K562 (cell line): ENCODE results near the gene C22orf39. TPM values are rescaled to one million over a fixed set of nuclear protein-coding genes. Genes with fewer than 3 reads are reported as not detected.

Experiments
- E2F3 ChIP-seq: fragments of 250-450 bp; sonication (Bioruptor Pico); IDR thresholded peaks from 2 replicates; pipeline ENCODE4 v1.4.0; 2020; ENCODE audit warnings: mild to moderate bottlenecking
- HES1 ChIP-seq: fragments of 450-650 bp; IDR thresholded peaks from 2 replicates; pipeline ENCODE4 v1.6.1; 2016; ENCODE audit warnings: low read depth, mild to moderate bottlenecking, moderate library complexity
- HINFP ChIP-seq: fragments of 450-650 bp; conservative IDR thresholded peaks from 2 replicates; pipeline ENCODE4 v1.6.1; 2016; ENCODE audit warnings: missing genetic modification characterization, low read depth, mild to moderate bottlenecking, control low read depth, missing compliant biosample characterization
- HOXB6 ChIP-seq: fragments of 250-450 bp; sonication (Bioruptor Pico); IDR thresholded peaks from 2 replicates; pipeline ENCODE4 v1.5.1; 2022; ENCODE audit warnings: mild to moderate bottlenecking, borderline replicate concordance
- PTBP1 ChIP-seq: fragments of 200-400 bp; formaldehyde crosslinking; IDR thresholded peaks from 2 replicates; pipeline ENCODE4 v1.6.1; 2017; ENCODE audit warnings: low read depth, low read length
- SPI1 ChIP-seq: IDR thresholded peaks from 2 replicates; pipeline ENCODE4 v1.6.1; 2011; ENCODE audit warnings: low read depth, low read length, control low read depth, borderline replicate concordance
- SRF ChIP-seq, 2 experiments: fragments of 250-450, 450-650 bp in 1 of 2; sonication (Bioruptor Pico) in 1 of 2; sonication (generic) in 1 of 2; formaldehyde crosslinking; IDR thresholded peaks; 2 replicates each; pipeline versions ENCODE4 v1.5.0 to v1.5.1; 2020 to 2022; ENCODE audit warnings: mild to moderate bottlenecking in 1 of 2, missing genetic modification reagents in 1 of 2
- TCFL5 ChIP-seq: fragments of 250-450 bp; sonication (Bioruptor Pico); conservative IDR thresholded peaks from 2 replicates; pipeline ENCODE4 v1.6.1; 2021; ENCODE audit warnings: mild to moderate bottlenecking, moderate library complexity, matching md5 sums
- ZBTB11 ChIP-seq, 3 experiments: fragments of 200-800 bp in 1 of 3; fragments of 250-450 bp in 1 of 3; fragments of 450-650 bp in 1 of 3; sonication (Bioruptor Pico) in 1 of 3; sonication (Bioruptor generic) in 1 of 3; formaldehyde crosslinking in 1 of 3; IDR thresholded peaks; 2 replicates each; pipeline versions ENCODE4 v1.6.1 to v1.8.0; 2016 to 2022; ENCODE audit warnings: mild to moderate bottlenecking in 2 of 3, missing genetic modification characterization in 2 of 3, missing compliant biosample characterization in 1 of 3, moderate library complexity in 1 of 3
- polyA plus RNA-seq, 8 experiments: library from polyadenylated mRNA; depleted of rRNA in 4 of 8; stranded (reverse) in 5 of 8; unstranded in 3 of 8; fragments of >200 nt; fragmentation: Nextera tagmentation in 2 of 8; fragmentation: Illumina TruSeq in 1 of 8; extraction: Ambion mirVana in 2 of 8; extraction: Trizol in 1 of 8; gene quantifications; 2 replicates each; pipeline versions ENCODE4 v1.2.1 to v1.2.3, GENCODE V29; 2011 to 2014; ENCODE audit warnings: inconsistent platforms in 1 of 8, missing spikeins in 1 of 8
- total RNA-seq, 7 experiments: library from RNA; depleted of rRNA in 6 of 7; stranded (reverse); fragments of >200 nt in 6 of 7; fragmentation: Illumina TruSeq in 2 of 7; extraction: Trizol in 2 of 7; gene quantifications; 2 replicates each; pipeline versions ENCODE4 v1.2.1 to v1.2.3, GENCODE V29; 2011 to 2021; ENCODE audit warnings: low replicate concordance in 1 of 7
- TF ChIP-seq, protein P1 (sequence below): fragments of 250-450 bp; sonication (Bioruptor Pico); IDR thresholded peaks from 2 replicates; pipeline ENCODE4 v1.4.0; 2020
- TF ChIP-seq, protein P2 (sequence below): fragments of 250-450 bp; sonication (Bioruptor Pico); IDR thresholded peaks from 2 replicates; pipeline ENCODE4 v1.5.0; 2022; ENCODE audit warnings: mild to moderate bottlenecking

The C22orf39 gene
- total and polyA plus RNA-seq, 9 of the 15 experiments (the other 6 are each of a cell fraction or from before 2014, with no cell fraction given) = 20.4 to 139 (median 66.8) TPM

GRCh38 chr22:19479355-19480172 lies 32.1 kb upstream of the C22orf39 start, which contains the start of gene CDC45 (continued):
- TF ChIP-seq, protein P1, sequence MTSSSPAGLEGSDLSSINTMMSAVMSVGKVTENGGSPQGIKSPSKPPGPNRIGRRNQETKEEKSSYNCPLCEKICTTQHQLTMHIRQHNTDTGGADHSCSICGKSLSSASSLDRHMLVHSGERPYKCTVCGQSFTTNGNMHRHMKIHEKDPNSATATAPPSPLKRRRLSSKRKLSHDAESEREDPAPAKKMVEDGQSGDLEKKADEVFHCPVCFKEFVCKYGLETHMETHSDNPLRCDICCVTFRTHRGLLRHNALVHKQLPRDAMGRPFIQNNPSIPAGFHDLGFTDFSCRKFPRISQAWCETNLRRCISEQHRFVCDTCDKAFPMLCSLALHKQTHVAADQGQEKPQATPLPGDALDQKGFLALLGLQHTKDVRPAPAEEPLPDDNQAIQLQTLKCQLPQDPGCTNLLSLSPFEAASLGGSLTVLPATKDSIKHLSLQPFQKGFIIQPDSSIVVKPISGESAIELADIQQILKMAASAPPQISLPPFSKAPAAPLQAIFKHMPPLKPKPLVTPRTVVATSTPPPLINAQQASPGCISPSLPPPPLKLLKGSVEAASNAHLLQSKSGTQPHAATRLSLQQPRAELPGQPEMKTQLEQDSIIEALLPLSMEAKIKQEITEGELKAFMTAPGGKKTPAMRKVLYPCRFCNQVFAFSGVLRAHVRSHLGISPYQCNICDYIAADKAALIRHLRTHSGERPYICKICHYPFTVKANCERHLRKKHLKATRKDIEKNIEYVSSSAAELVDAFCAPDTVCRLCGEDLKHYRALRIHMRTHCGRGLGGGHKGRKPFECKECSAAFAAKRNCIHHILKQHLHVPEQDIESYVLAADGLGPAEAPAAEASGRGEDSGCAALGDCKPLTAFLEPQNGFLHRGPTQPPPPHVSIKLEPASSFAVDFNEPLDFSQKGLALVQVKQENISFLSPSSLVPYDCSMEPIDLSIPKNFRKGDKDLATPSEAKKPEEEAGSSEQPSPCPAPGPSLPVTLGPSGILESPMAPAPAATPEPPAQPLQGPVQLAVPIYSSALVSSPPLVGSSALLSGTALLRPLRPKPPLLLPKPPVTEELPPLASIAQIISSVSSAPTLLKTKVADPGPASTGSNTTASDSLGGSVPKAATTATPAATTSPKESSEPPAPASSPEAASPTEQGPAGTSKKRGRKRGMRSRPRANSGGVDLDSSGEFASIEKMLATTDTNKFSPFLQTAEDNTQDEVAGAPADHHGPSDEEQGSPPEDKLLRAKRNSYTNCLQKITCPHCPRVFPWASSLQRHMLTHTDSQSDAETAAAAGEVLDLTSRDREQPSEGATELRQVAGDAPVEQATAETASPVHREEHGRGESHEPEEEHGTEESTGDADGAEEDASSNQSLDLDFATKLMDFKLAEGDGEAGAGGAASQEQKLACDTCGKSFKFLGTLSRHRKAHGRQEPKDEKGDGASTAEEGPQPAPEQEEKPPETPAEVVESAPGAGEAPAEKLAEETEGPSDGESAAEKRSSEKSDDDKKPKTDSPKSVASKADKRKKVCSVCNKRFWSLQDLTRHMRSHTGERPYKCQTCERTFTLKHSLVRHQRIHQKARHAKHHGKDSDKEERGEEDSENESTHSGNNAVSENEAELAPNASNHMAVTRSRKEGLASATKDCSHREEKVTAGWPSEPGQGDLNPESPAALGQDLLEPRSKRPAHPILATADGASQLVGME (CRISPR knock-in tag) = peak; percentile 85; the same call in 1 of the 2 replicates
- TF ChIP-seq HOXB6 (CRISPR knock-in tag) (peak; percentile 93; the same call in 1 of the 2 replicates), SPI1 (no peak), TCFL5 (CRISPR knock-in tag) (peak; percentile 84), SRF (CRISPR knock-in tag; IDR thresholded peaks at IDR 0.05) (peak; percentile 71 to 88; a peak in 3 of 4 replicates), E2F3 (CRISPR knock-in tag) (peak; percentile 98), HES1 (no peak), ZBTB11 (CRISPR knock-in tag; IDR thresholded peaks at IDR 0.05) (no peak; a peak in 1 of 6 replicates), HINFP (tag) (peak; percentile 86; the same call in 1 of the 2 replicates), PTBP1 (peak; percentile 50; the same call in 1 of the 2 replicates)
- TF ChIP-seq, protein P2, sequence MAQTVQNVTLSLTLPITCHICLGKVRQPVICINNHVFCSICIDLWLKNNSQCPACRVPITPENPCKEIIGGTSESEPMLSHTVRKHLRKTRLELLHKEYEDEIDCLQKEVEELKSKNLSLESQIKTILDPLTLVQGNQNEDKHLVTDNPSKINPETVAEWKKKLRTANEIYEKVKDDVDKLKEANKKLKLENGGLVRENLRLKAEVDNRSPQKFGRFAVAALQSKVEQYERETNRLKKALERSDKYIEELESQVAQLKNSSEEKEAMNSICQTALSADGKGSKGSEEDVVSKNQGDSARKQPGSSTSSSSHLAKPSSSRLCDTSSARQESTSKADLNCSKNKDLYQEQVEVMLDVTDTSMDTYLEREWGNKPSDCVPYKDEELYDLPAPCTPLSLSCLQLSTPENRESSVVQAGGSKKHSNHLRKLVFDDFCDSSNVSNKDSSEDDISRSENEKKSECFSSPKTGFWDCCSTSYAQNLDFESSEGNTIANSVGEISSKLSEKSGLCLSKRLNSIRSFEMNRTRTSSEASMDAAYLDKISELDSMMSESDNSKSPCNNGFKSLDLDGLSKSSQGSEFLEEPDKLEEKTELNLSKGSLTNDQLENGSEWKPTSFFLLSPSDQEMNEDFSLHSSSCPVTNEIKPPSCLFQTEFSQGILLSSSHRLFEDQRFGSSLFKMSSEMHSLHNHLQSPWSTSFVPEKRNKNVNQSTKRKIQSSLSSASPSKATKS (CRISPR knock-in tag) = peak; percentile 70; the same call in 1 of the 2 replicates
